Measurements from ENCODE around the gene PLBD1. TPM values are rescaled to one million over a fixed set of nuclear protein-coding genes. Genes with fewer than 3 reads are reported as not detected.

PLBD1 gene
- total RNA-seq, 1 experiment from 2014 or later, result 49.6 TPM

GRCh38 chr12:14481201-14481600 is 86.5 kb downstream of the PLBD1 start:
- ChIA-PET POLR2A (no interaction called here), CTCF (no interaction called here)
- DNase-seq (ENCODE audit: low spot score), result no peak
- no peaks in the 10 kb centered on the region for H3K9me3 Mint-ChIP-seq
- ATAC-seq, result no peak
- no peak for TF ChIP-seq PRDM15 (CRISPR knock-in tag; IDR thresholded peaks at IDR 0.05)
- TF ChIP-seq AFF4 (CRISPR knock-in tag; IDR thresholded peaks at IDR 0.05; ENCODE audit: borderline replicate concordance), result no peak
- TF ChIP-seq KAT7 (CRISPR knock-in tag; IDR thresholded peaks at IDR 0.05; ENCODE audit: borderline replicate concordance), result no peak
- no peak for TF ChIP-seq MAX (CRISPR knock-in tag; IDR thresholded peaks at IDR 0.05)
- no peak for TF ChIP-seq ZNF416 (CRISPR knock-in tag; IDR thresholded peaks at IDR 0.05)
- no peak for TF ChIP-seq HMGXB4 (CRISPR knock-in tag; IDR thresholded peaks at IDR 0.05)
- no peak for TF ChIP-seq NR2C2 (CRISPR knock-in tag; IDR thresholded peaks at IDR 0.05)
- no peak for TF ChIP-seq PREB (CRISPR knock-in tag; IDR thresholded peaks at IDR 0.05; ENCODE audit: borderline replicate concordance)
- no peak for TF ChIP-seq STAT6 (CRISPR knock-in tag; conservative IDR thresholded peaks at IDR 0.05; ENCODE audit: low read depth)
- no peak for TF ChIP-seq ZNF425 (CRISPR knock-in tag; conservative IDR thresholded peaks at IDR 0.05)
- no peak for TF ChIP-seq CBFB (CRISPR knock-in tag; IDR thresholded peaks at IDR 0.05; ENCODE audit: low read depth)
- no peak for TF ChIP-seq ESRRA (CRISPR knock-in tag; IDR thresholded peaks at IDR 0.05; ENCODE audit: borderline replicate concordance)
- no peak for TF ChIP-seq SOX15 (CRISPR knock-in tag; IDR thresholded peaks at IDR 0.05)
- TF ChIP-seq E2F5 (CRISPR knock-in tag; IDR thresholded peaks at IDR 0.05), result no peak
- TF ChIP-seq ATF3 (CRISPR knock-in tag; conservative IDR thresholded peaks at IDR 0.05), result no peak
- no peak overlapping the region for H3K27ac Mint-ChIP-seq
- peaks cover 75% of the 10 kb centered on the region for H3K36me3 Mint-ChIP-seq
- H3K4me3 Mint-ChIP-seq, result no peak overlapping the region
- no peaks in the 10 kb centered on the region for H3K27me3 Mint-ChIP-seq (ENCODE audit: low read depth)
- no peaks in the 10 kb centered on the region for H3K4me1 Mint-ChIP-seq

Measured in WTC11 (cell line).